ENCODE data around the gene LY86. TPM values are rescaled to one million over a fixed set of nuclear protein-coding genes. Genes with fewer than 3 reads are reported as not detected.

Gene LY86
- total and polyA plus RNA-seq, 2 donors (not counting 1 experiment from before 2014, with no cell fraction given): 68.7 to 90.2 TPM

GRCh38 chr6:6611486-6611885, 23.0 kb downstream of the LY86 start:
- TF ChIP-seq CTCF (IDR thresholded peaks at IDR 0.05) (no peak), EZH2 (IDR thresholded peaks at IDR 0.05; ENCODE audit: borderline replicate concordance, insufficient read depth, low read depth, low read length, poor library complexity, severe bottlenecking) (no peak)
- Histone ChIP-seq H2AFZ (ENCODE audit: insufficient read depth, low read depth, low read length, poor library complexity, severe bottlenecking) (no peak overlapping the region), H3K9me3 (ENCODE audit: control extremely low read depth in 1 of 3, control insufficient read depth in 2 of 3, insufficient read depth in 1 of 3, low read length in 2 of 3) (peaks cover 0 to 17% (median 0%) of the 10 kb centered on the region in 3 donors), H3K79me2 (ENCODE audit: control insufficient read depth, insufficient read depth, low read length) (peaks cover 72% of the 10 kb centered on the region), H3K4me3 (ENCODE audit: control extremely low read depth in 1 of 5, extremely low read depth in 1 of 5, insufficient read depth in 1 of 5, low read depth in 2 of 5, low read length in 4 of 5) (no peak overlapping the region), H3K27ac (ENCODE audit: low read length in 2 of 2) (peak overlapping the region; percentile 77 to 91), H4K20me1 (ENCODE audit: control insufficient read depth, insufficient read depth, low read length, poor library complexity, severe bottlenecking) (no peaks in the 10 kb centered on the region), H3K36me3 (replicated peaks in 1 of 2; ENCODE audit: control extremely low read depth in 1 of 2, control insufficient read depth in 1 of 2, extremely low read depth in 1 of 2, insufficient read depth in 2 of 2, low read length in 1 of 2) (peaks cover 0 to 11% of the 10 kb centered on the region in 2 experiments), H3K4me2 (replicated peaks; ENCODE audit: low read depth, low read length, poor library complexity, severe bottlenecking) (peak overlapping the region; percentile 75), H3K27me3 (replicated peaks in 1 of 4; ENCODE audit: control extremely low read depth in 1 of 4, control insufficient read depth in 3 of 4, insufficient read depth in 4 of 4, low read length in 3 of 4) (no peaks in the 10 kb centered on the region), H3K9ac (ENCODE audit: low read length) (no peak overlapping the region), H3K4me1 (ENCODE audit: control insufficient read depth in 2 of 2, insufficient read depth in 2 of 2, low read length in 2 of 2) (peaks cover 58 to 64% of the 10 kb centered on the region in 2 donors)
- POLR2A ChIA-PET: interaction anchor here (0.5 to 3.8 kb wide), 2 partner anchors 23 to 93 kb away, joined by 3 to 27 read pairs; partner anchors contain the start of gene LY86
- H3K27ac Mint-ChIP-seq: peak overlapping the region; percentile 62
- H3K9me3 Mint-ChIP-seq (ENCODE audit: insufficient read depth): no peaks in the 10 kb centered on the region
- CTCF ChIA-PET: interaction anchor here (0.9 to 1.4 kb wide), 4 partner anchors 9 to 65 kb away, joined by 3 to 4 read pairs (median 3); no protein-coding TSS in a partner anchor
- intact Hi-C loops (cut with micrococcal nuclease): loop anchor here (2.0 to 5.0 kb wide), 2 partner anchors 55 to 441 kb away; no protein-coding TSS in a partner anchor
- H3K4me1 Mint-ChIP-seq: peaks cover 81% of the 10 kb centered on the region
- peak overlapping the region; percentile 32 for H3K4me3 Mint-ChIP-seq
- WGBS (ENCODE audit: insufficient coverage): 93% methylated on average over 12 of the region's 12 CpGs
- H3K27me3 Mint-ChIP-seq: no peaks in the 10 kb centered on the region
- no peak for ATAC-seq (ENCODE audit: low read depth)
- no peak for DNase-seq

GRCh38 chr6:6612308-6612707, 23.8 kb downstream of the LY86 start:
- Histone ChIP-seq H3K27ac (ENCODE audit: low read length in 2 of 2) (peak overlapping the region; percentile 15 to 91), H3K9me3 (ENCODE audit: control extremely low read depth in 1 of 3, control insufficient read depth in 2 of 3, insufficient read depth in 1 of 3, low read length in 2 of 3) (peaks cover 0 to 12% (median 0%) of the 10 kb centered on the region in 3 donors), H2AFZ (ENCODE audit: insufficient read depth, low read depth, low read length, poor library complexity, severe bottlenecking) (no peak overlapping the region), H3K36me3 (replicated peaks in 1 of 2; ENCODE audit: control extremely low read depth in 1 of 2, control insufficient read depth in 1 of 2, extremely low read depth in 1 of 2, insufficient read depth in 2 of 2, low read length in 1 of 2) (peaks cover 0 to 15% of the 10 kb centered on the region in 2 experiments), H3K9ac (ENCODE audit: low read length) (no peak overlapping the region), H3K4me1 (ENCODE audit: control insufficient read depth in 2 of 2, insufficient read depth in 2 of 2, low read length in 2 of 2) (peaks cover 66 to 71% of the 10 kb centered on the region in 2 donors), H3K27me3 (replicated peaks in 1 of 4; ENCODE audit: control extremely low read depth in 1 of 4, control insufficient read depth in 3 of 4, insufficient read depth in 4 of 4, low read length in 3 of 4) (no peaks in the 10 kb centered on the region), H4K20me1 (ENCODE audit: control insufficient read depth, insufficient read depth, low read length, poor library complexity, severe bottlenecking) (no peaks in the 10 kb centered on the region), H3K4me2 (replicated peaks; ENCODE audit: low read depth, low read length, poor library complexity, severe bottlenecking) (peak overlapping the region; percentile 75), H3K4me3 (ENCODE audit: control extremely low read depth in 1 of 5, extremely low read depth in 1 of 5, insufficient read depth in 1 of 5, low read depth in 2 of 5, low read length in 4 of 5) (no peak overlapping the region), H3K79me2 (ENCODE audit: control insufficient read depth, insufficient read depth, low read length) (peaks cover 71% of the 10 kb centered on the region)
- intact Hi-C loops (cut with micrococcal nuclease): loop anchor here (5.0 kb wide), 1 partner anchor 440 kb away; no protein-coding TSS in a partner anchor
- no peaks in the 10 kb centered on the region for H3K9me3 Mint-ChIP-seq (ENCODE audit: insufficient read depth)
- H3K4me3 Mint-ChIP-seq: no peak overlapping the region
- ChIA-PET POLR2A (interaction anchor here (1.5 to 3.8 kb wide), 2 partner anchors 24 to 25 kb away, joined by 3 to 27 read pairs; partner anchors contain the start of gene LY86), CTCF (interaction anchor here (0.9 to 1.4 kb wide), 3 partner anchors 16 to 64 kb away, joined by 3 to 4 read pairs (median 3); no protein-coding TSS in a partner anchor)
- peak overlapping the region; percentile 62 for H3K27ac Mint-ChIP-seq
- no peak for TF ChIP-seq CTCF (IDR thresholded peaks at IDR 0.05)
- TF ChIP-seq EZH2 (IDR thresholded peaks at IDR 0.05; ENCODE audit: borderline replicate concordance, insufficient read depth, low read depth, low read length, poor library complexity, severe bottlenecking): no peak
- no peak for ATAC-seq (ENCODE audit: low read depth)
- WGBS (ENCODE audit: insufficient coverage): 100% methylated on average over 1 of the region's 7 CpGs
- H3K4me1 Mint-ChIP-seq: peaks cover 86% of the 10 kb centered on the region
- DNase-seq: no peak
- H3K27me3 Mint-ChIP-seq: no peaks in the 10 kb centered on the region

Measured in B cell (primary cell).